OCI-LY3 (cell line): ENCODE data around the gene MS4A4E.

Experiments
- H2AFZ ChIP-seq: fragments of 200-600, 300-600 bp; shearing (Covaris generic); 2 replicates; pipeline ENCODE4 v1.6.0; 2014; ENCODE audit warnings: antibody characterized with exemption, low read depth, low read length
- H3K27ac ChIP-seq: fragments of 200-600, 300-600 bp; sonication (generic); 2 replicates; pipeline ENCODE4 v1.5.1; 2014; ENCODE audit warnings: mild to moderate bottlenecking, low read length, moderate library complexity, mixed read lengths
- H3K27me3 ChIP-seq: fragments of 200-600, 300-600 bp; sonication (generic); 2 replicates; pipeline ENCODE4 v1.6.1; 2014; ENCODE audit warnings: low read depth, low read length, mixed read lengths
- H3K36me3 ChIP-seq: fragments of 200-600, 300-600 bp; sonication (generic); replicated peaks from 2 replicates; pipeline ENCODE3; 2014; ENCODE audit warnings: low read depth, low read length, mixed read lengths
- H3K4me1 ChIP-seq: fragments of 300-600, 200-600 bp; sonication (generic); 2 replicates; pipeline ENCODE4 v1.6.1; 2014; ENCODE audit warnings: low read length, mixed read lengths
- H3K4me2 ChIP-seq: fragments of 200-600, 300-600 bp; sonication (generic); 2 replicates; pipeline ENCODE4 v1.6.1; 2014; ENCODE audit warnings: low read length, mixed read lengths
- H3K4me3 ChIP-seq: fragments of 300-600, 200-600 bp; sonication (generic); 2 replicates; pipeline ENCODE4 v1.5.1; 2014; ENCODE audit warnings: antibody characterized with exemption, mild to moderate bottlenecking, low read length, moderate library complexity
- H3K79me2 ChIP-seq: fragments of 300-600, 200-600 bp; shearing (Covaris generic); 2 replicates; pipeline ENCODE4 v1.6.1; 2014; ENCODE audit warnings: mild to moderate bottlenecking, low read length, mixed read lengths
- H3K9ac ChIP-seq: fragments of 300-600, 200-600 bp; shearing (Covaris generic); 2 replicates; pipeline ENCODE4 v1.6.0; 2014; ENCODE audit warnings: mild to moderate bottlenecking, low read length, moderate library complexity
- H3K9me3 ChIP-seq: fragments of 200-600, 300-600 bp; shearing (Covaris generic); 2 replicates; pipeline ENCODE4 v1.6.1; 2014; ENCODE audit warnings: low read length, mixed read lengths; ENCODE audit not compliant: insufficient read depth
- H4K20me1 ChIP-seq: fragments of 200-600, 300-600 bp; sonication (generic); 2 replicates; pipeline ENCODE4 v1.6.1; 2016; ENCODE audit warnings: low read length, mixed read lengths; ENCODE audit not compliant: insufficient read depth
- CTCF ChIP-seq: fragments of 200-600, 300-600 bp; sonication (generic); IDR thresholded peaks from 2 replicates; pipeline ENCODE4 v1.5.1; 2014; ENCODE audit warnings: antibody characterized with exemption, low read length, low read depth
- EZH2phosphoT487 ChIP-seq: fragments of 200-600 bp; shearing (Covaris generic); IDR thresholded peaks from 2 replicates; pipeline ENCODE4 v1.6.1; 2018; ENCODE audit warnings: antibody characterized with exemption, mixed run types, low read depth

MS4A4E gene

GRCh38 chr11:60184824-60185511 is 58.0 kb downstream of the MS4A4E start:
- Histone ChIP-seq H4K20me1 (no peaks in the 10 kb centered on the region), H3K9ac (no peak overlapping the region), H2AFZ (no peak overlapping the region), H3K4me2 (no peak overlapping the region), H3K79me2 (no peaks in the 10 kb centered on the region), H3K4me1 (peaks cover 24% of the 10 kb centered on the region), H3K9me3 (peaks cover 11% of the 10 kb centered on the region; the same call in 1 of the 2 replicates), H3K27ac (peak overlapping the region; percentile 34; the same call in 1 of the 2 replicates), H3K36me3 (peaks cover 7% of the 10 kb centered on the region), H3K4me3 (no peak overlapping the region), H3K27me3 (no peaks in the 10 kb centered on the region)
- TF ChIP-seq CTCF (no peak), EZH2phosphoT487 (no peak)

GRCh38 chr11:60183591-60184205 is 59.2 kb downstream of the MS4A4E start:
- Histone ChIP-seq H3K4me1 (peaks cover 24% of the 10 kb centered on the region), H3K79me2 (no peaks in the 10 kb centered on the region), H3K27me3 (no peaks in the 10 kb centered on the region), H3K36me3 (peaks cover 7% of the 10 kb centered on the region), H4K20me1 (no peaks in the 10 kb centered on the region), H3K9me3 (peaks cover 11% of the 10 kb centered on the region; the same call in 1 of the 2 replicates), H3K4me3 (no peak overlapping the region), H3K9ac (no peak overlapping the region), H3K4me2 (no peak overlapping the region), H2AFZ (no peak overlapping the region), H3K27ac (no peak overlapping the region)
- no peak for TF ChIP-seq EZH2phosphoT487
- TF ChIP-seq CTCF, result no peak

- no peak within 1 kb of the TSS for H3K4me2 ChIP-seq
Measured at GRCh38 chr11:60182541-60183330, 60.2 kb downstream of the MS4A4E start, which contains the start of gene MS4A6A. Gene MS4A6A, minus strand, starts transcription at chr11:60183083. Its CDS starts 1,356 bp downstream, at chr11:60181727.

More at GRCh38 chr11:60182541-60183330, 60.2 kb downstream of the MS4A4E start, which contains the start of gene MS4A6A:
- no peak within 1 kb of the TSS for H3K27ac ChIP-seq
- H3K9ac ChIP-seq, result no peak within 1 kb of the TSS
- H3K4me1 ChIP-seq, result peaks cover 24% of the 10 kb centered on the region
- no peaks in the 10 kb centered on the region for H4K20me1 ChIP-seq
- no peak within 1 kb of the TSS for H3K4me3 ChIP-seq
- no peak for TF ChIP-seq CTCF
- no peak for TF ChIP-seq EZH2phosphoT487
- H3K36me3 ChIP-seq, result peaks cover 7% of the 10 kb centered on the region
- no peaks in the 10 kb centered on the region for H3K27me3 ChIP-seq
- H2AFZ ChIP-seq, result no peak within 1 kb of the TSS
- H3K9me3 ChIP-seq, result peaks cover 15% of the 10 kb centered on the region
- H3K79me2 ChIP-seq, result no peaks in the 10 kb centered on the region
